DMS 273 treated with DMSO at 0.1 percent for 48 hours (cell line): ENCODE measurements around the gene SLFNL1.

Source experiments
- DNase-seq: peaks from one replicate; lab custom pipeline; 2025; lab: John Stamatoyannopoulos, UW

SLFNL1 gene

GRCh38 chr1:41021526-41022308, at the start of gene SLFNL1:
Gene SLFNL1, minus strand, starts transcription at chr1:41021725. Its CDS starts 1,065 bp downstream, at chr1:41020660.
- peak; percentile 99 for DNase-seq

GRCh38 chr1:41056907-41057306, 35.4 kb upstream of the SLFNL1 start:
- DNase-seq = no peak

GRCh38 chr1:41053316-41053715, 31.8 kb upstream of the SLFNL1 start:
- DNase-seq = no peak

GRCh38 chr1:41051022-41051421, 29.5 kb upstream of the SLFNL1 start:
- DNase-seq = no peak

GRCh38 chr1:41048540-41048939, 27.0 kb upstream of the SLFNL1 start:
- no peak for DNase-seq

- DNase-seq = no peak
Measured at GRCh38 chr1:41046347-41046775, 24.8 kb upstream of the SLFNL1 start.

GRCh38 chr1:41045740-41046139, 24.2 kb upstream of the SLFNL1 start:
- no peak for DNase-seq

GRCh38 chr1:41044187-41044586, 22.7 kb upstream of the SLFNL1 start:
- DNase-seq = no peak

GRCh38 chr1:41041614-41042270, 20.2 kb upstream of the SLFNL1 start:
- no peak for DNase-seq

- no peak for DNase-seq
Measured at GRCh38 chr1:41038110-41038509, 16.6 kb upstream of the SLFNL1 start.

- no peak for DNase-seq
Measured at GRCh38 chr1:41037116-41037903, 15.8 kb upstream of the SLFNL1 start.

GRCh38 chr1:41033272-41033671, 11.7 kb upstream of the SLFNL1 start:
- no peak for DNase-seq

- DNase-seq = no peak
Measured at GRCh38 chr1:41032147-41032546, 10.6 kb upstream of the SLFNL1 start.

- DNase-seq = no peak
Measured at GRCh38 chr1:41030872-41031616, 9.5 kb upstream of the SLFNL1 start.

GRCh38 chr1:41028034-41028642, 6.6 kb upstream of the SLFNL1 start:
- DNase-seq = no peak

- DNase-seq = peak; percentile 92
Measured at GRCh38 chr1:41025979-41026819, 4.7 kb upstream of the SLFNL1 start.

GRCh38 chr1:41024953-41025352, 3.4 kb upstream of the SLFNL1 start:
- DNase-seq = no peak

GRCh38 chr1:41023279-41023990, 1.9 kb upstream of the SLFNL1 start:
- peak; percentile 89 for DNase-seq

- DNase-seq = no peak
Measured at GRCh38 chr1:41022424-41022823, 899 bp upstream of the SLFNL1 start.

- DNase-seq = no peak
Measured at GRCh38 chr1:41020654-41021053, 871 bp downstream of the SLFNL1 start.
